ENCODE results near the gene CCNK.

- TF ChIP-seq CTCF (IDR thresholded peaks at IDR 0.05; ENCODE audit: insufficient read depth, low read length, poor library complexity, severe bottlenecking): no peak
- no peak for TF ChIP-seq EZH2phosphoT487 (conservative IDR thresholded peaks at IDR 0.05; ENCODE audit: low read length)
These were observed 32.0 kb downstream of the CCNK start for GRCh38 chr14:99513183-99513694.

Data from SU-DHL-6 (cell line).